Glutamatergic neuron (in vitro differentiated cells): ENCODE measurements around the gene TMEM147. TPM values are rescaled to one million over a fixed set of nuclear protein-coding genes. Genes with fewer than 3 reads are reported as not detected.

Experiments
- DNase-seq: peaks from one replicate; pipeline ENCODE4 v3.0.0; 2022
- H3K27ac Mint-ChIP-seq: one replicate; pipeline ENCODE4 v1.8.0; 2020; ENCODE audit warnings: mild to moderate bottlenecking, mixed read lengths, inconsistent platforms; ENCODE audit not compliant: unreplicated experiment
- H3K27me3 Mint-ChIP-seq: one replicate; pipeline ENCODE4 v1.8.0; 2020; ENCODE audit warnings: mild to moderate bottlenecking, moderate library complexity, mixed read lengths, inconsistent platforms; ENCODE audit not compliant: unreplicated experiment
- H3K36me3 Mint-ChIP-seq: one replicate; pipeline ENCODE4 v1.8.0; 2020; ENCODE audit warnings: mild to moderate bottlenecking, mixed read lengths, inconsistent platforms; ENCODE audit not compliant: unreplicated experiment
- H3K4me1 Mint-ChIP-seq: one replicate; pipeline ENCODE4 v1.8.0; 2020; ENCODE audit warnings: mild to moderate bottlenecking, low read depth, mixed read lengths, inconsistent platforms; ENCODE audit not compliant: unreplicated experiment
- H3K4me3 Mint-ChIP-seq: one replicate; pipeline ENCODE4 v1.8.0; 2020; ENCODE audit warnings: mild to moderate bottlenecking, mixed read lengths, inconsistent platforms; ENCODE audit not compliant: unreplicated experiment
- H3K9me3 Mint-ChIP-seq: one replicate; pipeline ENCODE4 v1.8.0; 2020; ENCODE audit warnings: mild to moderate bottlenecking, moderate library complexity, mixed read lengths, inconsistent platforms; ENCODE audit not compliant: unreplicated experiment
- CTCF ChIP-seq: fragments of 200-600 bp; sonication (generic); IDR thresholded peaks from one replicate; pipeline ENCODE4 v1.5.0; 2021; ENCODE audit not compliant: partially characterized antibody, unreplicated experiment
- total RNA-seq: library from RNA; stranded (reverse); fragmentation: NEBNext Ultra II Directional; extraction: Animal tissue kit (Norgen Biotek cat#: 25700); gene quantifications from one replicate; pipeline ENCODE4 v1.2.1, GENCODE V29; 2021; ENCODE audit not compliant: unreplicated experiment

Gene TMEM147
- total RNA-seq, 1 donor from 2014 or later = 67.2 TPM

- TF ChIP-seq CTCF = no peak
- no peaks in the 10 kb centered on the region for H3K9me3 Mint-ChIP-seq
- no peaks in the 10 kb centered on the region for H3K36me3 Mint-ChIP-seq
- no peak overlapping the region for H3K27ac Mint-ChIP-seq
- DNase-seq = no peak
- H3K4me3 Mint-ChIP-seq = no peak overlapping the region
- peaks cover 3% of the 10 kb centered on the region for H3K27me3 Mint-ChIP-seq
- H3K4me1 Mint-ChIP-seq = no peaks in the 10 kb centered on the region
Measured at GRCh38 chr19:35540356-35540927, 5.0 kb upstream of the TMEM147 start.

GRCh38 chr19:35542209-35542608 lies 3.2 kb upstream of the TMEM147 start:
- Mint-ChIP-seq H3K36me3 (no peaks in the 10 kb centered on the region), H3K9me3 (no peaks in the 10 kb centered on the region), H3K4me3 (no peak overlapping the region), H3K4me1 (peaks cover 3% of the 10 kb centered on the region), H3K27ac (no peak overlapping the region), H3K27me3 (peaks cover under 1% of the 10 kb centered on the region)
- no peak for TF ChIP-seq CTCF
- DNase-seq = no peak

- Mint-ChIP-seq H3K27me3 (no peaks in the 10 kb centered on the region), H3K4me1 (peaks cover 3% of the 10 kb centered on the region), H3K4me3 (no peak overlapping the region), H3K36me3 (no peaks in the 10 kb centered on the region), H3K27ac (no peak overlapping the region), H3K9me3 (peaks cover 2% of the 10 kb centered on the region)
- DNase-seq = no peak
- TF ChIP-seq CTCF = no peak
Measured at GRCh38 chr19:35543280-35544109, 1.9 kb upstream of the TMEM147 start.

GRCh38 chr19:35544110-35544802 lies 1.2 kb upstream of the TMEM147 start:
- Mint-ChIP-seq H3K27me3 (peaks cover 4% of the 10 kb centered on the region), H3K27ac (peak overlapping the region; percentile 57), H3K36me3 (no peaks in the 10 kb centered on the region), H3K4me3 (peak overlapping the region; percentile 92), H3K9me3 (peaks cover 7% of the 10 kb centered on the region), H3K4me1 (peaks cover 3% of the 10 kb centered on the region)
- TF ChIP-seq CTCF = no peak
- DNase-seq = no peak
